ENCODE data around the gene METTL1.
A peak's percentile ranks its signal among the peaks of the same experiment; 100 is the strongest.

DNA sequence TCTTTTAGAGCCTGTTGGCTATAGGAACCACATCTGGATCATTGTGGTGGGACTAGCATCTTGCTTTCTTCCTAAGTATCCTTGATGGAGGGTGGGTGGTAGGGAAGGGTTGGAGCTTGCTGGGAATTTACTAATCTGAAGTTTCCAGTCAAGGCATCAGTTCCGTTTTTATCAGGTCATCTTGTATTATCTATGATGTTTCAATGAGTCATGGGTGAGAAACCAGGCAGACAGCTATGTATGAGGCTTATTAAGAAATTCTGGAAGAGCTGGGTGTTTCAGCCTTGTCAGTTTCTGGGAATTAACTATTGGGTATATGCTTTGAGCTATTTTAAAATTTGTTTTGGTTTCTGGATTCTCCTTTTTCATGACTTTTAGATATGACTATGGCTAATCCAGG lies 22.0 kb upstream of the METTL1 start:
- TF ChIP-seq, protein P1, sequence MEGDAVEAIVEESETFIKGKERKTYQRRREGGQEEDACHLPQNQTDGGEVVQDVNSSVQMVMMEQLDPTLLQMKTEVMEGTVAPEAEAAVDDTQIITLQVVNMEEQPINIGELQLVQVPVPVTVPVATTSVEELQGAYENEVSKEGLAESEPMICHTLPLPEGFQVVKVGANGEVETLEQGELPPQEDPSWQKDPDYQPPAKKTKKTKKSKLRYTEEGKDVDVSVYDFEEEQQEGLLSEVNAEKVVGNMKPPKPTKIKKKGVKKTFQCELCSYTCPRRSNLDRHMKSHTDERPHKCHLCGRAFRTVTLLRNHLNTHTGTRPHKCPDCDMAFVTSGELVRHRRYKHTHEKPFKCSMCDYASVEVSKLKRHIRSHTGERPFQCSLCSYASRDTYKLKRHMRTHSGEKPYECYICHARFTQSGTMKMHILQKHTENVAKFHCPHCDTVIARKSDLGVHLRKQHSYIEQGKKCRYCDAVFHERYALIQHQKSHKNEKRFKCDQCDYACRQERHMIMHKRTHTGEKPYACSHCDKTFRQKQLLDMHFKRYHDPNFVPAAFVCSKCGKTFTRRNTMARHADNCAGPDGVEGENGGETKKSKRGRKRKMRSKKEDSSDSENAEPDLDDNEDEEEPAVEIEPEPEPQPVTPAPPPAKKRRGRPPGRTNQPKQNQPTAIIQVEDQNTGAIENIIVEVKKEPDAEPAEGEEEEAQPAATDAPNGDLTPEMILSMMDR (IDR thresholded peaks at IDR 0.05) = no peak
- TF ChIP-seq EP300 (IDR thresholded peaks at IDR 0.05) (no peak), POLR2A (IDR thresholded peaks at IDR 0.05) (no peak), POLR2AphosphoS5 (IDR thresholded peaks at IDR 0.05) (peak in 1 of 2 donors; percentile 29)
